Type B pancreatic cell (in vitro differentiated cells): Measurements from ENCODE around the gene NRCAM. TPM values are rescaled to one million over a fixed set of nuclear protein-coding genes. Genes with fewer than 3 reads are reported as not detected.

ENCODE experiments used
- DNase-seq: peaks from one replicate; pipeline ENCODE4 v3.0.0; 2021; ENCODE audit warnings: mixed read lengths; ENCODE audit not compliant: unreplicated experiment; ENCODE audit errors: extremely low spot score
- H3K27ac Mint-ChIP-seq: 2 replicates; pipeline ENCODE4 v1.8.0; 2021; ENCODE audit warnings: mild to moderate bottlenecking, mixed read lengths
- H3K27me3 Mint-ChIP-seq: 2 replicates; pipeline ENCODE4 v1.8.0; 2021; ENCODE audit warnings: mixed read lengths
- H3K36me3 Mint-ChIP-seq: 2 replicates; pipeline ENCODE4 v1.8.0; 2021; ENCODE audit warnings: mixed read lengths
- H3K4me1 Mint-ChIP-seq: one replicate; pipeline ENCODE4 v1.8.0; 2021; ENCODE audit warnings: mixed read lengths; ENCODE audit not compliant: unreplicated experiment
- H3K4me3 Mint-ChIP-seq: 2 replicates; pipeline ENCODE4 v1.8.0; 2021; ENCODE audit warnings: mild to moderate bottlenecking, mixed read lengths
- H3K9me3 Mint-ChIP-seq: 2 replicates; pipeline ENCODE4 v1.8.0; 2021; ENCODE audit warnings: mixed read lengths
- CTCF ChIP-seq: fragments of 200-600 bp; sonication (generic); conservative IDR thresholded peaks from 2 replicates; pipeline ENCODE4 v1.5.0; 2021; ENCODE audit warnings: antibody characterized with exemption, mild to moderate bottlenecking
- total RNA-seq: library from RNA; stranded (reverse); gene quantifications from 2 replicates; pipeline ENCODE4 v1.2.1, GENCODE V29; 2021; ENCODE audit warnings: low replicate concordance

NRCAM gene
- total RNA-seq, 1 donor from 2014 or later, result 41.0 TPM

- no peaks in the 10 kb centered on the region for H3K36me3 Mint-ChIP-seq
- H3K27me3 Mint-ChIP-seq, result no peaks in the 10 kb centered on the region
- no peak overlapping the region for H3K27ac Mint-ChIP-seq
- no peak for DNase-seq
- H3K9me3 Mint-ChIP-seq, result no peaks in the 10 kb centered on the region
- no peak overlapping the region for H3K4me3 Mint-ChIP-seq
- H3K4me1 Mint-ChIP-seq, result no peaks in the 10 kb centered on the region
- TF ChIP-seq CTCF, result no peak
These were observed 14.1 kb downstream of the NRCAM start for GRCh38 chr7:108442039-108442568.

GRCh38 chr7:108441392-108441955 is 14.8 kb downstream of the NRCAM start:
- H3K27ac Mint-ChIP-seq, result no peak overlapping the region
- no peak for TF ChIP-seq CTCF
- no peaks in the 10 kb centered on the region for H3K4me1 Mint-ChIP-seq
- H3K4me3 Mint-ChIP-seq, result no peak overlapping the region
- no peaks in the 10 kb centered on the region for H3K9me3 Mint-ChIP-seq
- no peak for DNase-seq
- no peaks in the 10 kb centered on the region for H3K27me3 Mint-ChIP-seq
- H3K36me3 Mint-ChIP-seq, result no peaks in the 10 kb centered on the region

GRCh38 chr7:108440613-108441012 is 15.6 kb downstream of the NRCAM start:
- Mint-ChIP-seq H3K27ac (no peak overlapping the region), H3K4me1 (no peaks in the 10 kb centered on the region), H3K4me3 (no peak overlapping the region), H3K36me3 (no peaks in the 10 kb centered on the region), H3K9me3 (peaks cover under 1% of the 10 kb centered on the region), H3K27me3 (no peaks in the 10 kb centered on the region)
- no peak for DNase-seq
- TF ChIP-seq CTCF, result no peak

DNA sequence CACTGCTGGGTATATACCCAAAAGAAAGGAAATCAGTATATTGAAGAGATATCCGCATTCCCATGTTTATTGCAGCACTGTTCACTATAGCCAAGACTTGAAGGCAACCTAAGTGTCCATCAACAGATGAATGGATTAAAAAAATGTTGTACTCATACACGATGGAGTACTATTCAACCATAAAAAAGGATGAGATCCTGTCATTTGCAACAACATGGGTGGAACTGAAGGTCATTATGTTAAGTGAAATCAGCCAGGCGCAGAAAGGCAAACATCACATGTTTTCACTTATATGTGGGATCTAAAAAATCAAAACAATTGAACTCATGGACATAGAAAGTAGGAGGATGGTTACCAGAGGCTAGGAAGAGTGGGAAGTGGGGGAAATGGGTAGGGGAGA is 19.3 kb downstream of the NRCAM start:
- H3K36me3 Mint-ChIP-seq, result no peaks in the 10 kb centered on the region
- no peak overlapping the region for H3K4me3 Mint-ChIP-seq
- H3K27ac Mint-ChIP-seq, result no peak overlapping the region
- no peaks in the 10 kb centered on the region for H3K4me1 Mint-ChIP-seq
- peaks cover 6% of the 10 kb centered on the region for H3K9me3 Mint-ChIP-seq
- DNase-seq, result no peak
- no peak for TF ChIP-seq CTCF
- H3K27me3 Mint-ChIP-seq, result no peaks in the 10 kb centered on the region

DNA sequence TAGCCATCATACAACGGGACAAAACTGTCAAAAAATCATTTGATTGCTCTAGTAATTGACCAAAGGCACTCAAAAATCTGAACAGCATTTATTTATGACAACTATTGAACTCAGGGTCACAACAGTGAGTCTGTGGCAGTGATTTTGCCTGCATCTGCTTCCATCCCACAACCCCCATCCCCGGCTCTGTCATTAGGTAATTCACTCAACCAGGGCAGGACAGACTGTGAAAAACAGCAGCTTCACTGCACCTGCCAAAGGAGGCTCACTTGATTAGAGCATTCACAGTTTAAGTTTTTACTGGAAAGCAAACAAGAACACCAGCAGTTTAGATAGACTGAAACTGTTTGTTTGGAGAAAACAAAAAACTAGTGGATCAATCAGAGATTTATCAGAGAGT is 22.2 kb downstream of the NRCAM start:
- no peaks in the 10 kb centered on the region for H3K36me3 Mint-ChIP-seq
- no peaks in the 10 kb centered on the region for H3K27me3 Mint-ChIP-seq
- no peaks in the 10 kb centered on the region for H3K4me1 Mint-ChIP-seq
- H3K27ac Mint-ChIP-seq, result no peak overlapping the region
- H3K9me3 Mint-ChIP-seq, result peaks cover 6% of the 10 kb centered on the region
- no peak overlapping the region for H3K4me3 Mint-ChIP-seq
- TF ChIP-seq CTCF, result no peak
- DNase-seq, result no peak
